B cell (primary cell): ENCODE measurements around the gene GALNT17.

Source experiments
- CTCF ChIP-seq: fragments of 200-600 bp; IDR thresholded peaks from one replicate; pipeline ENCODE4 v1.8.0; 2022; ENCODE audit warnings: antibody characterized with exemption, mild to moderate bottlenecking
- EZH2 ChIP-seq: IDR thresholded peaks from 2 replicates; pipeline ENCODE4 v1.6.1; 2012; ENCODE audit warnings: borderline replicate concordance, low read depth, mild to moderate bottlenecking, moderate library complexity, low read length; ENCODE audit not compliant: insufficient read depth, poor library complexity, severe bottlenecking

- TF ChIP-seq CTCF, result no peak
- no peak for TF ChIP-seq EZH2
Observed at GRCh38 chr7:71361451-71362032, 229.6 kb downstream of the GALNT17 start.
